GM19035 (cell line): ENCODE data around the gene SUPT4H1.

Source experiments
- ATAC-seq: cut with Tn5 transposase; IDR thresholded peaks from one replicate; pipeline ENCODE4 v1.9.1; 2021; ENCODE audit not compliant: unreplicated experiment

The SUPT4H1 gene

DNA sequence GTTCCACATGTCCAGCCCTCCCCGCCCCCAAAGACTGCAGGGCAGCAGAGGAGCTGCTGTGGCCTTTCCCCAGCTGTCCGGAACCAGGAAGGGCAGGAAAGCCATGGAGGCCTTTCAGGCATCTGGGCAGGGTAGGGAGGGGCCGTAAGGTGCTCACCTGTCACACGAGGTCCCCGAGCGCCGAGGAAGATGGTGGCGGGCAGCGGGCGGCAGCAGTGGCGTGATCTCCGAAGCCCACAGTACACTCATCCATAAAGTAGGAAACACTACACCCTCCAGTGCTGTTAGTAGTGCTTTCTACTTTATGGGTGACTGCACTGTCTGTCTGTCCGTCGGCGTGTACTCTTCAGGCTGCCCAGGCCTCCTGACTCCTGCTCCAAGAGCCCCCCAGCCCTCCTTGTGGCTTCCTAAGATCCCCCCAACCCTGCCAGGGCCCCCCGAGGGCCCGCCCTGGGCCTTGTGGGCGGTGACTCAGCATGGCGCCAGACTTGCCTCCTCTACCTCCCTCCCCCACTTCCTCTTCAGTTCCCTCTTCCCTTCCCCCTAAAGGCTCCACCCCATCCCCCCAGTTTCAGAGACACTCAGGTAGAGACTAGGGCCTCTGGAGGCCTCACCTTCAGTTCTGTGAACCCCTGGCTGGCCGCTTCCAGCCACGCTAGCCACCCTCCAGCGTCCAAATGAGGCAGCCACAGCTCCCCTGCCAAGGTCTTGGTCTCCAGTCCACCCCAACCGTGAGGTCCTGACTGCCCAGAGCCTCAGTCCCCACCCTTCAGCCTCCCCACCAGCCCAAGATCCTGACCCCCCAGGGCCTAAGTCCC, 20.8 kb downstream of the SUPT4H1 start:
- no peak for ATAC-seq

DNA sequence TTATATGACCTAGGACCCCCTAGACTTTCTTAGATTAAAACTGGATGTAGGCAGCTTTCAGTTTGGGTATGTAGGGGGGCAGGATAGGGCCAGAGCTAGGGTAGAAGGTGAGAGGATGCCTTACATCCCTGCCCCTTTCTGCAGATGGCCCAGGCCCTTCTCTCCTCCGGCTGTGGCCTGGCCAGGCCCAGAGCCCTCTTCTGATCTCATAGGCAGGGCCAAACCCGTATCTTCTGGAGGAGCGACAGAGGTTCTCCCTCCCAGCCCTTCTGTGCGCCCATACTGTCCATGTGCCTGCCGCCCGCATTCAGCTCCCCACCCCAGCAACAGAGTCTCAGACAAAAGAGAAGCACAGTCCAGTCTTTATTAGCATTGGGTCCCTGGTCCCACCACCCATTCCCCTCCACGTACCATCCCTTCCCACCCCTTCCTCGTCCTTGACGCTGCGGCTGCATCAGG, 21.4 kb downstream of the SUPT4H1 start:
- ATAC-seq = no peak

DNA sequence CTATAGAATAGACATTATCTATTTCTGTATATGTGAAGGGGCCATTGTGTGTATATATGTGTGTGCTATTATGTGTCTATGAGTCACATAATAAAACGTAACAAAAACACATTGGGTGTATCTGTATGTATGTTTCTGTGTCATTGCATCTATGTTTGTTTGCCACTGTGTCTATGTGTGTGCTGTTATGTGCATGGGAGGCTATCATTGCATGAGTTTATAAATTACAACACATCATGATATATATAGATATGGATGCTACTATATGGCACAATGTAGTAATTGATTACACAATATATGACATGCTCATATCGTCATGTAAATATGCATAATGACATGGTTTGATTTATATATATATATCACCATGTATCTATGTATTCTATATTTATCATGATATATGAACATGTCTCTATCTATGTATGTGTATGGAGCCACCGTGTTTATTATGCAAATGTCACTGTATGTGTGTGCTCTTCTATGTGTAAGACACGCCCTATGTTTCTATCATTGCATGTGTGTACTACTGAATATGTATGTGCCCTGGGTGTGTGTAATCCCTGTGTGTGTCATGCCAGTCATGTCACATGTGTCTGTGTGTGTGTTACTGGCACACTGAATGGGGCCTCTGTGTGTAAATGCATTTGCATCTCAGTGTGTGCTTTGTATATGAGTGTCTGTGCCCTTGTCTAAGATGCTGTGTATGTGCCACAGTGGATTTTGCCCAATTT, 22.0 kb downstream of the SUPT4H1 start:
- peak; percentile 8 for ATAC-seq

DNA sequence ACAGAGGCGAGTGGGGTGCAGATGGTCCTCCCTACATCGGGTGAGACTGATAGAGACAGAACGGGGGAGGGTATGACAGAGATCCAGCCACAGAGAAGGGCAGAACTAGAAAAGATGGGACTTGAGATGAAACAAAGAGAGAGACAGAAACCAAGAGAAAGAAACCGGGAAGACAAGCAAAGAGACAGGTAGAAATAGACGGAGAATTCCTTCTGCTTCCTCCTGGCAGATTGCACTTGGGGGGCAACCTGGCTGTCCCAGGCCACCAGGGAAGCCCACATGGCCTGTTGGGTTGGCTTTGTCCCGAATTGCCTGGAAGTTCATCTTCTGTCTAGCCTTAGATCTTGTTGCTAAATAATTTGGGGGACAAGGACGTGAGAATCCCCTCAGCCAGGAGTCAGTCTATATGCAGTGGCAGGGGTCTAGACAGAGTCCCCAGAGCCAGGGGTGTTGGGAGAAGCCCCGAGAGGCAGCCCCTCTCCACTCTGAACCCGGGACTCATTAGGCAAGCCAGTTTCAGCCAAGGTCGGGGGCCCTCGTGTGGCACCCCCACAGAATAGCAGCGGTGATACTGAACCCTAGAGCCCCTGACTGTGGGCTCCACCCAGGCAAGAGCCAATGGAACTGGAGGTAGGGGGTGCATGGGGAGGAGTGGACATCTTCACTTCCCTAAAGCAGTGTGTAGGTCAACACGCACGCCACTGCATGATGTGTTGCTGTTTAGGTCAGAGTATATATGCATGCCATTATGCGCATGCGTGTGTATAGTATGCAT, 22.8 kb downstream of the SUPT4H1 start:
- peak; percentile 43 for ATAC-seq

DNA sequence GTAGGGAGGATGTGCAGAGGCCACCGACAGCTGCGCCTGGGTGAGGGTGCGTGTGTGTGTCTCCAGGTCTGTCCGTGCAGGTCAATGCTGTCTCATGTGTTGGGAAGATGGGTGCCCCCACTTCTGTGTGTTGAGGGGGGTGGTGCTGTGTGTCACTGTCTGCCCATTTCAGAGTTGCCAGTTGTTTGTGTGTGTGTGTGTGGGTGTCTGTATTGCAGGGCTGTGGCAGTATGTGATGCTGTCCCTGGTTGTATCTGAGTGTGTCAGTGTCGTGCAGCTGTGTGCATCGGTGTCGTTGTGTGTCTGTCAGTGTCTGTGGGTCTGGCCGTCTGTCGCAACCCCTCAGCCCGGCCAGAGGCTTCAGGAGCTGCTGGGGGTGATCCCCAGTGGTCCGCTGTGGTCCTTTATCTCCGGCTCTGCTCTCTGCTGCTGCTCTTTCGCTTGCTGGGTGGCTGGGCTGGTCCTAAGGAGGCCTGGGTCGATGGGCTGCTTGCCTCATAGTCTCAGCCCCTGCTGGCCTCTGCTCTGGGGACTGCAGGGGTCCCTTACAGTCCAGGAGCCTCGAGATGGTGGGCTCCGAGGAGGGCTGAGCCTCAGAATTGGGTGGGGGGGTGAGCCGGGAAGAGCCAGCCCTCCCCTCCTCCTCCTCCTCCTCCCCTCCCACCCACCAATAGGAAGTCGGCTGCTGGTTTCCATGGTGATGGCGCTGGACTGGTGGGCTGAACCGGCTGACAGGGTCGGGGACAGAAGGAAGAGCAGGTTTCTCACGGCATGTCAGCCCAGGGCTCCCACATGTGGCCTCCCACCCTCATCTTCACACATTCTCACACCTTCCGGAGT, 23.6 kb downstream of the SUPT4H1 start, which contains the start of gene TSPOAP1:
Gene TSPOAP1, minus strand, starts transcription at position 601 of the 840 bp plus-strand sequence. CDS start 875 bp downstream, outside the sequence.
- ATAC-seq = peak; percentile 1

DNA sequence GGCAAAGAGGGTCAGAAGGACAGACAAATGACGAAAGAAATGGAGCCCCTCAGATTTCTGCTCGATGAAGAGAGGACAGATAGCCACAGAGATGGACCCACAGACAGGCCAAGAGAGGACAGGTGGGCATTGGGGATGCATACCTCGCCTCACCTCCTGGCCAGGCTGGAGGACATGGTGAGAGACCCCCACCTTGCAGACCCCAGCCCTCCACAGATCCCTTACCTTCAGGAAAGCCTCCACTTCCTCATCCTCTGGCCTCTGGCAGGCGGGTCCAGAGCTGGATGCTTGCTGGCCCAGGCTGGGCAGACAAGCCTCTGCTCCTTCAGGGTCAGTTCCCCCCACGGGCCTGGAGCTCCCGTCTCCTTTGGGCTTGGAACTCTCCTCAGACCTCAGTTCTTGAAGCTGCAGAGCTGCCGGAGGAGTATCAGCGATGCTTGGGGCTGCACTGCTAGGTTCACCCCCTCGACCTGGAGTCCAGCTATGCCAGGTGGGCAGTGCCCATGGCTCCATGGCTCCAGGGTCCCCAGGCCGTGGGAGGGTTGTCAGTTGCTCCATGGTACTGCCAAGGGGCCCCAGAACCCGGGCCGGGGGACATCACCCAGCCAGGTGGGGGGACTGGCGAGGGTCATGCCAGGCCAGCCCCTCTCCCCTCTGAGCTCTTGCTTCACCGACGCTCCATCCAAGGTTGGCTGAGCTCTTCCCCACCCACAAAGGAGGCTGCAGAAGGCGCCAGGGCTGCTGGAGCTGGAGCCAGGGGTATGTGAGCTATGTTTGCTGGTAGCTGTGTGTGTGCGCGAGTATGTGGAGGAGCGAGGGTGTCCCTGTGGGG, 24.4 kb downstream of the SUPT4H1 start:
- no peak for ATAC-seq

DNA sequence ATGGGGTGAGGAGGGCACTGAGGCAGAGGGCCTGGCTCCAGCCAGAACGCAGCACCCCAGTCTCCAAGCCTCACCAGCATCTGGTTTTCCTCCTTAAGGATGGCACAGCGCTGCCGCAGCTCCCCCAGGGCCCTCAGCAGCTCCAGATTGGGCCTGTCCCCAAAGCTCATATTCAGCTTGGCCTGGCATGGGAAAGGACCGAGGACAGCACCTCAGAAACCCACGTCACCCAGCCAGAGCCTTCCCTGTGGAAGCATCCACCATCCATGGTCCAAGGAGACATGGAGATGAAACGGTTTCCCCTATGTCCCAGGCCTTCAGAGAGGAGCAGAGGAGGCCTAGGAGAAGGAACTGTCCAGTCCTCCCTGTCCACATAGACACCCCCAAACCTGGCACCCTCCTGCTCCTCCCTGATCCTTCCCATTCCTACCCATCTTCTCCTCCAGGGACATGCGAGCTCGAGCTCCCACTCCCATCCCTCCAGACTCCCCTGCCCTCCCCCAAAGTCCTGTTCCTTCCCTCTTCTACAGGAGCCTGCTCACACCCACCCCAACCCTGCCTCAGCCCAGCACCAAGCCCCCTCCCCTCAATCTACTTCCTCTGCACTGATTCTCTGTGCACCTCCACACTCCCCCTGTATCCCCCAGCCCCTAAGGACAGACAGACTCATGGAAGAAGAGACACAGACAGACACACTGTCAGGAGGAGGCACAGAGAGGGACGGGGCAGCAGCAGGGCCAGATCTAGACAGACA, 25.2 kb downstream of the SUPT4H1 start:
- ATAC-seq = no peak

DNA sequence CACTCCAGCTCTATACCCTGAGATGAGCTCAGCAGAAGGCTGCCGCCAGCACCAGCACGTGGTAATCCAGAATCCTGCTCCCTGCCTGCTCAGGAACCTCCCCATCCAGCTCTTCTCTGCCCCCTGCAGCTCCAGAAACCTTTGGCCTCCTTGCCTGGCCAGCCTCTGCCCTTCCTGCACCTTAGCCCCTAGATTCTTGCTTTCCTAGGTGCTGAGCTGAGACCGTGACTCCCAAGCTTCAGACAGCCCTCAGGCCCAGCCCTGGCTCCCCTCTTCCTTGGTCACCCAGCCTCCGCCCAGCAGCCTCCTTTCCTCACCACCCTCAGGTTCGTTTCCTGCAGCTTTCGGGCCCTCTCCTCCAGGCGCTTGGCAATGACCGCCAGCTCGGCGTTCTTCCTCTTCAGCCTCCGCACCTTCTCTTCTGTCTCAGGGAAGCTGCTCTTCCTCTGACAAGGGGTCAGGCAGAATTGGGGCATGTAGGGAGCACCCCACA, 26.0 kb downstream of the SUPT4H1 start:
- ATAC-seq = no peak

DNA sequence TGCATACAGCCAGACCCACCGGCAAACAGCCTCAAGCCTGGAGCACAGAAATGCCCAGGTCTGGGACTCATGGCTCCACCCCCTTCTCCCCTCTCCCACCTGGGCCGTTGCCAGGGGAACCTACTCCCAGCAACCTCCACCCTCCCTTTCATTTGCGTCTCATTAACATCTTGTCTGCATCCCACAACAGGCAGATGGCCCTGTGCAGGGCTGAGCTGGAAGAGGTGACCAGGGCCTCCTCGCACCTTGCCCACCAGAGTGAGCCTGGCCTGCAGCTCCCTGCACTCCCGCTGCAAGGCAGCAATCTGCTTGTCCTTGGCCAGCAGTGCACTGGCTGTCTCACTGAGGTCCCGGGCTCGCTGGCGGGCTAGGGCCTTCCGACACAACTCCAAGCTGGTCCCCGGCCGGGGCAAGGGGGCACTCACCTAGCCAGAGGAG, 26.7 kb downstream of the SUPT4H1 start:
- ATAC-seq = no peak

DNA sequence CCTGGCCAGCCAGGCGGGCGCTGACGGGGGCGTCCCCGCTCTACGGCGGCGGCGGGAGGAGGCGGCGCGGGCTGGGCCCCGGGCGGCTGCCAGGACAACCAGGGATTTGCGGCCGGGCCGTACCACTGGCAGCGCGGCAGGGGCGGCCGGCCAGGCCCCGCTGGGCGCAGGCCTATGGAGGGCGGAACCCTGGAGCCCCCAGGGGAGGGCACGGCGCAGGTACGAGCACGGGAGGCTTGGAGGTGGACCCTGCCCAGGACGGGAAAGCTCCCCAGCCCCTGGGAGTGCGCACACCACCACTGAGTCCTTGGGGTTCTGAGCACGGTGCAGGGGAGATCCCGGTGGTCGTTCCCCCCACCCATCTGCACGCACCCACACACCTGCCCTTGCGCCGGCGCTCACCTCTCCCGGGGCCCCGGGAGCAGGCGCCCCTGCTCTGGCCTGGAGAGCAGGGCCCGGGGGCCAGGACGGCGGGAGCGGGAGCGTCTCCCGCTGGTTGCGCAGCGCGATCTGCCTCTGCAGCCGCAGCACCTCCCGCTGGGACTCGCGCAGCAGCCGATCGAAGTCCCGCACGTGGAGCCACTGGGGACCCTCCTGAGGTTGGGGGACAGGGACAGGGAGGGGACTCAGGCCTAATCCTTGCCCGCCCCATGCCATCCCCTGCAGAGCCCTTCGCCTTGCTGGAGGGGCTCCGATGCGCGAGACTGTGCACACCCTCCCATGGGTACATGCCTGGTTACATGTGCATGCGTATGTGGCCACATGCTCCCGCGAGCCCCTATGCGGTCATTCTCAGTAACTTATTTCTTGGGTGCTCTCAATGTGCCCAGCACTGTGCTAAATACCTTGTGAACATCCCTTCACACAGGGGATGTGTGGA, 27.4 kb downstream of the SUPT4H1 start:
- ATAC-seq = no peak

DNA sequence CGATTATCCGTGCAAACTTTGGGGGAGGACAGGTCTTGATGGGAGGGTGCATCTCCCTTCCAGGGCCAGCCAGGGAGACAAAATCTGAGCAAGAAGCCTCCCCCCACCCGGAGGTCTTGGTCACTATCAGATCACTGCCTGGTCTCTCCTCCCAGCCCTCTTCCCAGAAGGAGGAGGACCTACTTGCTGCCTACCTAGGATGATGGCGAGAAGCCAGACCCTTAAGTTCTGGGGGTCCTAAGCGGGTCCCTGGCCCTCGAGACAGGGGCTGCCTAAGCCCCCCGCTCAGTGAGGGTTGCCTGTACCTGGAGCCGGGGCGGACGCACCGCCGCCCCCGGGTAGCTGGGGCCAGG, 28.0 kb downstream of the SUPT4H1 start:
- no peak for ATAC-seq

DNA sequence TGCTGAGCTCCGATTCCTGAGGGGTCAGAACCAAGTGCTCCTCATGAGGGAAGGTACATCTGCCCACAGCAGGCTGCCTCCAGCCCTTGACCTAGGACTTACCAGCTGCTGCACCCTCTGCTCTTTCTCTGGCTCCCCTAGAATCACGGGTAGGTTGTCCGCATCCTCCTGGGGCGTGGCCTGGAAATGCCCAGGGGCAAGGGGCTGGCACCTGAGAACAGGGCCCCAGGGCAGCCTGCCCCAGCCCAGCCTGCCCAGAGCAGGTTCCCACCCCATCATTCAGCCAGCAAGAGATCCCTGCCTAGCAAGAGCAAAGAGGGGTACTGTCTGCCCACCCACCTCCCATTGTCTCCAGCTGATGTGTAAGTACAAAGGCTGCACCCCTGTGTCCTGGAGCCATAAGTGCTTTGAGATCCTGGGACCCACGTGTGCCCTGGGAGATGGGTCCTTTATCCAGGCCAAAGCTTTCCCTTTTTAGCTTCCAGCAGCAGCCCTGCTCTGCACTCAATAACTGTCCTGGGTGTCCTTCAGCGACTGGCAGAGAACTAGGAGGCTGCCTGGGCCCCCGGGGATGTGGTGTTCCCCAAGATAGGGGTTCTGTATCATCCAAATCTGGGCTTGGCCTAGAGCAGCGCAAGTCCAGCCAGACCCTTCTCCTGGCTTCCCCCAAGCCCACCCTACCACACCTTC, 28.5 kb downstream of the SUPT4H1 start:
- no peak for ATAC-seq

DNA sequence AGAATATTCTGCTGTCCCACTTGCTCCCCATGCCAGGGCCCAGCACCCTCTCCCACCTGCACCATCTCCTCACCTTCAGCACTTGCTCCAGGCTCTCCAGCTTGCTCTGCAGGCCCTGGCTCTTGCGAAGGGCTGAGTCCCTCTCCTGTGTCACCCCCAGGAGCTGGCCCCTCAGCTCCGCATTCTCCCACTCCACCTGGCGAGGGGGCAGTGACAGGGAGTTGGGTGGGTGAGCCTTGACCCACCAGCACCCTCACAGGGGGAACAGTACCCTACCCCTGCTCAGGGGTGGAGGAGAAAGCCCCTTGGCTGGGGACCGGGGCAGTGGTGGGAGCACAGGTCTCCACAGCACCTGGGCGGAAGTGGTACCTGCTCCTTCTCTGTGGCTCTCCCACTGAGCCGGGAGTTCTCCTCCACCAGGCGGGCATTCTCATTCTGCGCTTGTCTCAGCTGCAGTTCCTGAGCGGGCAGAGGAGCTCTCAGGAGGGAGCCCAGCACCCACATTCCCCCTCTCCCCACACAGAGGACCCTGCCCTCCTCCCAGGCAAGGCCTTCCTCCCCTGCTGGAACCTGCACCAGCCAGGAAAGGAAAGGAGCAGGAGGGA, 29.3 kb downstream of the SUPT4H1 start:
- no peak for ATAC-seq

DNA sequence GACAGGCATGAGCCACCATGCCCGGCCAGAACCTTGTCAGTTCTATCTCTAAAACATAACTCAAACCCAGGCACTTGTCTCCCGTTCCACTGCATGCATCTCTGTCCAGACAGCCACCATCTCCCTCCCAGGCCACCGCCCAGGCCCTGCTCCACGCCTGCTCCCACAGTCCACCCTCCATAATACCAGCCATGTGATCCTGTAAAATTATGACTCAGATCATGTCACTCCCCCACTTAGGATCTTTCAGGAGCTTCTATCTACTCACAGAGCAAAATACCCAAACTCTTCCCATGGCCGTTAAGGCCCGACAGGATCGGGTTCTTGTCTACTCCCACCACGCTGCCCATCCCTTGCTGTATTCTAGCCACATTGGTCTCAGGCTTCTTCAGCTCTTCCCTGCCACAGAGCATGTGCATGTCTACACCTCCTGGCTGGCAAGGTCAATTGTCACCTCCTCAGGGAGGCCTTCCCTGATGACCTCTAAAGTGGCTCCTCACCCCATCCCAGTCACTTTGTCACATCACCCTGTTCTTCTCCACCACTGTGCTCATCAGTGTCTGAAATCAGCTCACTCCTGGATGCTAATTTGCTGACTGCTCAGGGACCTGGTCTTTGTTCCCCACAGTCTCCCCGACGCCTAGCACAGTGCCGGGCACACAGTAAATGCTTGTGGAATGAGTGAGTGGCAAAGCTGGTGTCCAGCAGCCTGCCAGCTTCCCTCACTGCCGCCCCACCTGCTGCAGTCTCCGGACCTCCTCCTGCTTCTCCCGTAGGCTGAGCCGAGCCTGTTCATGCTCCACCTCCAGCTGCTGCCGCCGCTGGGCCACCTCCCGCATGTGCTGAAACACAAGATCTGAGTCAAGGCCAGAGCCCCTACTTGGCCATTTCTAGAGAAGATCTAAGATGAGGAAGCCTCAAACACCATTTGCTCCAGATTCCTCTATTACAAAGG, 30.2 kb downstream of the SUPT4H1 start:
- no peak for ATAC-seq

DNA sequence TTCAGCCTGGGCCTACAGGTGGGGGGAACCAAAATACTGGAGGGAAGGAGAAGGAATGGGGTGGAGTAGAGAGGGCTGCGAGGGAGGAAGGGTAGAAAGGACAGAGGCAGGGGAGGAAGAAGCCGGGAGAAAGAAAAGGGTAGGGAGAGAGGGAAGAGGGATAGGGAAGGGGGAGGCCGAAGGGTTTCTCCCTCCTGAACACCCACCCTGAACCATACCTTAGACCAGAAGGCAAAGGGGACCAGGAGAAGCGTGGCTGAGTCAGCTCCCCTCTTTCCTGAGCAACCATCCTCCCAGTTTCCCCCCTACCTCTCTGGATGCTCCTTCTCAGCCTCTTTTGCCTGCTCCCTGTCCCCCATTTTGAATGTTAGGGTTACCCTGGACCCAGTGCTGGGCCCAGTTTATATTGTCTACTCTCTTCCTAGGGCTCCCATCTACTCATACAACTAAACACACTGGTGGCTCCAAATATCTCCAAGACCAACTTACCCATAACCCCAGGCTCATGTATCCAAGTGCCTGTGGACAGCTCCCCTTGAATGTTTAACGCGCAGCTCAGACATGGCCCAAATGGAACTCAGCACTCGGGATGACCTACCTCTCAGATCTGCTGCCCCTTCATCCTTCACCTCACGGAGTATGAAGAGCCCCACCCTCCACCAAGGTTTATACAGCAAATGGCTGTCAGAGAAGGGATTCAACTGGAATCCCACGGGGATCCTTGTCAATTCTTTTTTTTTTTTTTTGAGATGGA, 31.3 kb downstream of the SUPT4H1 start:
- ATAC-seq = no peak
